Embryonic facial prominence (tissue), 1 donor: Measurements from ENCODE around the gene VSTM2L.

ENCODE experiments used
- DNase-seq: peaks from one replicate; pipeline ENCODE4 v3.0.0-alpha.2; 2016; ENCODE audit errors: extremely low spot score

Gene VSTM2L

DNA sequence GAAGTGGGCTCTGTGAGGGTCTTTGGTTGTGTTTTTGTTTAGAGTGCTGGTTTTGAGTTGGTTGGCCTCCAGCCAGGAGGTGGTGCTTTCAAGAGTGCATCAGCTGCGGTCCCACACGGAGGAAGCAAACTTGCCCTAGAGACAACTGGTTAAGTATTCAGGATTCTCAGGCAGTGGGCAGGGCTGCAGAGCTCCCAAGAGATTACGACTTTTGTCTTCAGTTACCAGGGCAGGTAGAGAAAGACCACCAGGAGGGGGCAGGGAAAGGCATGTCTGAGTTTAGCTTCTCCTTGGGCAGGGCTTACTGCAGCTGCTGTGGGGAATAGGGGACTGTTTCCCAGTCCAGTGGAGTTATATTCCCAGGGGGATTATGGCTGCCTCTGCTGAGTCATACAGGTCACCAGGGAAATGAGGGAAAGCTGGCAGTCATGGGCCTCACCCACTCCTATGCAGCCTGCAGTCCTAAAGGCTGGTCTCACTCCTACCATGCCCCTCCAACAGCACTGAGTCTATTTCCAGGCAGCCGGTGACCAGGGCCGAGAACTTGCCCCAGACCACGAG, 66.0 kb downstream of the VSTM2L start:
- DNase-seq: no peak

GRCh38 chr20:37969949-37970855, 67.3 kb downstream of the VSTM2L start:
- DNase-seq: no peak

DNA sequence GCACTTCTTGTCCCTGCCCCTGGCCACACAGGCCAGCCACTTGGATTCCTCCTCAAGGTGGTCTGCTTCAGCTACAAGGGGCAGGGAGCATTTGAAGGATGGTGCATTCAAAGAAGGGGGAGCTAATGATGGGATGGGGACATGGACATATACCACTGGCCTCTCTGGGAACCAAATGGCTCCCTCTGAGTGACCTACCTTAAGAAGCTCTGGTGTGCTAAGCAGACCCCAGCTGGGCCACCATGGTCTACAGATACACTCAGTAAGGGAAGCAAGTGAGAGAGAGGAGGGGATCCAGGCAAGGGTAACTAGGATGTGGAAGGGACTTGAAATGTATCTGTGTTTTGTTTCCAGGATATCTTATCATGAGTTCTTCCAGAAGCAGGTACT, 67.9 kb downstream of the VSTM2L start:
- no peak for DNase-seq

DNA sequence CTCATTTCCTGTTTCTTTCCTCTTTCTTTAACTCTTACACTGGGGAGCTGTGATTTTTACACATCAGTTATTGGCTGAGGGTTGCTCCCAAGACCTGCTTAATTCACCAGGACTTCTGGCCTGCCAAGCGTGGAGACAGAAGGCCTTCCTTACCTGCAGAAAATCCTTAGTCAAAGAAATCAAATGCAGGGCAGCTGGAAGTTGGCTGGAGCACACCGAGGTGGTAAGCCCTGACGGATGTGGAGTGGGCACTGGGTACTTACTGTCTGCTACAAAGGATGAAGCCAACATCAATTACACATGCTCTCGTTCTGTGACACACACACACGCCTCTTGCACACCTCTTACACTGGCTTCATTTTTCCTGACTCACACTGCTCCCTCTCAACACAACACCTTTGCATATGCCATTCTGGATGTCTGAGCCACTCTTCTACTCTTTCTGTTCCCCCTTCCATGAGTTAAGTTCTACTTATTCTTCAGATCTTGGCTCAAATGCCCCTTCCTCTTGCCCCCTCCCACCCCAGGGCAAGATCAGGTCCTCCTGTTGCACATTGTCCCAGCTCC, 68.7 kb downstream of the VSTM2L start:
- no peak for DNase-seq

- DNase-seq: no peak
Observed at GRCh38 chr20:37972256-37973058, 69.5 kb downstream of the VSTM2L start.

GRCh38 chr20:37973059-37973910, 70.4 kb downstream of the VSTM2L start:
- DNase-seq: no peak

DNA sequence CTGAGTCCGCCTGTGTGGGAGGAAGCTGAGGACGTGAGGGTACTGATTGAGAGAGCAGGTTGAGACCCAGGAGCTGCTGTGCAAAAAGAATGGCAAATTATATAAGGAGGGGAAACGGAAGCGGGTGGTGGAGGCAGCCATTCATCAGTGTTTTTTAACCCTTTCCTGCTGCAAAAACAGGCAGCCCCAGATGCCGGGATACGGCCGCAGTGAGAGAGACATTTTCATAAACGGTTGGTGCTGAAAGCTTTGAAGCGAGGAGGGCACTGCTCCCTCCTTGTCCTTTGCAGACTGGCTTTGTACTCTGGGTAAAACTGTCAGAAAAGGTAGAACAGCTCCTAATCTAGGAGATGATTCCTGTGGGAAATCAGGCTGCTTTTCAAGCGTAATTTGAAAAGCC, 74.0 kb downstream of the VSTM2L start:
- no peak for DNase-seq

- DNase-seq: no peak
Observed at GRCh38 chr20:37977338-37977737, 74.4 kb downstream of the VSTM2L start.

GRCh38 chr20:37977786-37978185, 74.9 kb downstream of the VSTM2L start:
- no peak for DNase-seq

- DNase-seq: no peak
Observed at GRCh38 chr20:37979021-37979985, 76.4 kb downstream of the VSTM2L start.

- DNase-seq: no peak
Observed at GRCh38 chr20:37980383-37980782, 77.5 kb downstream of the VSTM2L start.

DNA sequence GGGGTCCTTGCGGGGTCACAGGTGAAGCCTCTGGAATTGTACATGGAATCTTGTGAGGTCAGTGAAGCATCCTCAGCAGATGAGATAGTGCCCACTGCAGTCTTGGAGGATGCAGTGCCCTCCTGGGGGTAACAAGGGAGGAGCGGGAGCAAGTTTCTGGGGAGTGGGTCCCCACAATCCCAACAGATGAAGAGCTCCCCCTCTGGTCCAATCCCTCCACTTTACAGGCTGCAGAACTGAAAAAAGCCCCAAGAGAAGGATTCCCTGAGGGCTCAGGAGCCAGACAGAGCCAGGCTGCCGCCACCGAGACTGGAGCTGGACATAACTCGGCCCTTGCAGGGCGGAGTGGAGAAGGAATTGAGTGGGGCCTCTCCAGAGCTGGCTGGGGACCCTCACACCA, 77.9 kb downstream of the VSTM2L start:
- DNase-seq: no peak

- no peak for DNase-seq
Observed at GRCh38 chr20:37981568-37981967, 78.6 kb downstream of the VSTM2L start.

GRCh38 chr20:37983286-37983685, 80.4 kb downstream of the VSTM2L start:
- no peak for DNase-seq

GRCh38 chr20:37984018-37984785, 81.3 kb downstream of the VSTM2L start:
- no peak for DNase-seq

DNA sequence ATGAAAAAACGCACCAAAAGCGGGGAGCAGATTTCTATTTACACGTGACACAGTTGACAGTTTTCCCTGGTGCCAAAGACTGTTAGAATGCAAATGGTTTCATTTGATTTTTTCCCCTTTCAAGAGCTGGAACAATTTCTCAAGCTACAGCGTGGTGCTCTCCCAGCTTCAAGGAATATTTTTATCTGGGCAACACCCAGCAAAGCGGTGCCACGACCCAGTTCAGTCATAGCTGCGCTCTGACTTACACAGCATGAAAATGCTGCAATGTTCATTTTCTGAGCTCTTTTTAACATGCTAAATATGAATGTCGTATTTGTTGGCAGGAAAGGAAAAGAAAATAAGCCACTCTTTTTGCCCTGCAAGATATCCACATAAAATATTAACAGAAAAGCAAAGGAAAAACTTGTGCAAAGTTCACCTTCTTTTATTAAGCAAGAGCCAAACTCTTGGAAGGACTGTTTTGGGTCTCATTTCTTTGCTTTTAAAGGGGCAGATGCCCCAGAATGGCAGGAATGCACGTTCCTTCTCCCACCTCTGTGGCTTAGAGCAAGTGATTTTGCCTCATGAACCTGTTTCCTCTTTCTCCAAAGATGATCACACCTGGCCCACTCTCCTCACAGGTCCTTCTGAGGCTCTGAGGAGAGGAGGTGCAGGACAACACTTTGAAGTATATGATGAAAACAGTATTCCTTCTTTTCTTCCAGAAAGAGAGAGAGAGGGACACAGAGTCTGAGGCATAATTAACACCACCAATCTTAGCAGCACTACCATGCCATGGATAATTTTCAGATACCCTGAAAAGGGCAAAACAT, 83.3 kb downstream of the VSTM2L start:
- DNase-seq: no peak

GRCh38 chr20:37986873-37987601, 84.1 kb downstream of the VSTM2L start:
- DNase-seq: no peak
